ENCODE data around the gene KCNQ5. TPM values are rescaled to one million over a fixed set of nuclear protein-coding genes. Genes with fewer than 3 reads are reported as not detected.

Gene KCNQ5
- total and polyA plus RNA-seq, 2 donors (not counting 1 experiment from before 2014, with no cell fraction given): 0.74 to 4.6 TPM

DNA sequence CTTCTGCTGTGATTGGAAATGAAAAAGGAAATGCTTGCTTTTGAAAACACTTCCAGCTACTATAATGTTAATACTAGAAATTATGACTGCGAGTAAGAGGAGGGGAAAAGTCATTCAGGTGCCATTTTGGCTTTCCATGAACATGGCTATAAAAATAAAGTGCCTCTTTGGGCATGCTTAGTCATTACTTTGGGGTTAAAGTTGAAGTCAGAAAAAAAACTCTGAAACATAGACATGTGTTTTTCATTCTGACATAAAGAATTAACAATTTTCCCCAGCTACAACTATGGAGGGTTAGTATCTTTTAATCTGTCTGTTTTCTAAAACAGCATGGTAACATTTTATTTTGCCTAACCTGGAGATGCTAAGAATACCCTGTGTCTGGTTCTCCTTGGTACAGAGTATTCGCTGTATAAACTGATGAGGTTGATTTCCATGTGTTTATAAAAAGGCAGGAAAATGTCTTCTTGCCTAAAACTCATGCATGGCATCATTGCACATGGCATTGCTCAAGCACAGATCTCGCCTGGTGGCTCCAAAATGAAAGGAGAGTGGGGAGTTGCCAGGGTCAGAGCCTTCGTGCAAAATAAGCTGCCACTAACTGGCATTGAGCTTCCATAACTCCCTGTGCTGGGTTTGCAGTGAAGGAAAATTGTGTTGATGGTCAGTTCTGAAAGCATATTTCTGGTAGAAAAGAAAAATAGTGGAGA is 188.9 kb downstream of the KCNQ5 start:
- Histone ChIP-seq H3K4me2 (ENCODE audit: extremely low read depth, insufficient read depth, low read length) (no peak overlapping the region), H4K20me1 (ENCODE audit: control insufficient read depth, extremely low read depth, insufficient read depth, low read length) (no peaks in the 10 kb centered on the region), H2AFZ (ENCODE audit: low read length) (no peak overlapping the region), H3K4me3 (replicated peaks in 1 of 4; ENCODE audit: control extremely low read depth in 1 of 4, insufficient read depth in 1 of 4, low read depth in 3 of 4, low read length in 4 of 4) (no peak overlapping the region), H3K36me3 (ENCODE audit: control insufficient read depth, insufficient read depth, low read length) (no peaks in the 10 kb centered on the region), H3K27ac (ENCODE audit: insufficient read depth, low read length) (no peak overlapping the region), H3K79me2 (ENCODE audit: control insufficient read depth, insufficient read depth, low read length) (no peaks in the 10 kb centered on the region), H3K9ac (ENCODE audit: insufficient read depth, low read length) (no peak overlapping the region), H3K4me1 (ENCODE audit: control insufficient read depth, extremely low read depth, insufficient read depth, low read length) (peaks cover 11% of the 10 kb centered on the region), H3K27me3 (ENCODE audit: control insufficient read depth, insufficient read depth, low read length) (no peaks in the 10 kb centered on the region), H3K9me3 (ENCODE audit: control insufficient read depth, insufficient read depth, low read depth, low read length) (no peaks in the 10 kb centered on the region)
- no peak for DNase-seq (ENCODE audit: low read depth in 2 of 2)
- TF ChIP-seq, protein P1, sequence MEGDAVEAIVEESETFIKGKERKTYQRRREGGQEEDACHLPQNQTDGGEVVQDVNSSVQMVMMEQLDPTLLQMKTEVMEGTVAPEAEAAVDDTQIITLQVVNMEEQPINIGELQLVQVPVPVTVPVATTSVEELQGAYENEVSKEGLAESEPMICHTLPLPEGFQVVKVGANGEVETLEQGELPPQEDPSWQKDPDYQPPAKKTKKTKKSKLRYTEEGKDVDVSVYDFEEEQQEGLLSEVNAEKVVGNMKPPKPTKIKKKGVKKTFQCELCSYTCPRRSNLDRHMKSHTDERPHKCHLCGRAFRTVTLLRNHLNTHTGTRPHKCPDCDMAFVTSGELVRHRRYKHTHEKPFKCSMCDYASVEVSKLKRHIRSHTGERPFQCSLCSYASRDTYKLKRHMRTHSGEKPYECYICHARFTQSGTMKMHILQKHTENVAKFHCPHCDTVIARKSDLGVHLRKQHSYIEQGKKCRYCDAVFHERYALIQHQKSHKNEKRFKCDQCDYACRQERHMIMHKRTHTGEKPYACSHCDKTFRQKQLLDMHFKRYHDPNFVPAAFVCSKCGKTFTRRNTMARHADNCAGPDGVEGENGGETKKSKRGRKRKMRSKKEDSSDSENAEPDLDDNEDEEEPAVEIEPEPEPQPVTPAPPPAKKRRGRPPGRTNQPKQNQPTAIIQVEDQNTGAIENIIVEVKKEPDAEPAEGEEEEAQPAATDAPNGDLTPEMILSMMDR (conservative IDR thresholded peaks at IDR 0.05 in 1 of 2, IDR thresholded peaks at IDR 0.05 in 1 of 2; ENCODE audit: low read depth in 1 of 2, low read length in 2 of 2): no peak
- TF ChIP-seq EZH2 (IDR thresholded peaks at IDR 0.05; ENCODE audit: low read length, missing control alignments): no peak

DNA sequence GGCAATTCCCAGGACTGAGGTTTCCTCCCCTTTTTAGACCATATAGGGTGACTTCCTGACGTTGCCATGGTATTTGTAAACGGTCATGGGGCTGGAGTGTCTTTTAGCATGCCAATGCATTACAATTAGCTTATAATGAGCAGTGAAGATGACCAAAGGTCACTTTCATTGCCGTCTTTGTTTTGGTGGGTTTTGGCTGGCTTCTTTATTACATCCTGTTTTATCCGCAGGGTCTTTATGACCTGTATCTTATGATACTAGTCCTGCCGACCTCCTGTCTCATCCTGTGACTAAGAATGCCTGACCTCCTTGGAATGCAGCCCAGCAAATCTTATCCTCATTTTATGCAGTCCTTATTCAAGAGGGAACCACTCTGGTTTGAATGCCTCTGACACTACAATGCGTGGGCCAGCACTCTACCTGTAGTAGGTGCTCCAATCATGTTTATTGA is 190.1 kb downstream of the KCNQ5 start:
- H3K79me2 ChIP-seq (ENCODE audit: control insufficient read depth, insufficient read depth, low read length): no peaks in the 10 kb centered on the region
- no peak overlapping the region for H3K9ac ChIP-seq (ENCODE audit: insufficient read depth, low read length)
- no peaks in the 10 kb centered on the region for H3K27me3 ChIP-seq (ENCODE audit: control insufficient read depth, insufficient read depth, low read length)
- TF ChIP-seq, protein P1 (conservative IDR thresholded peaks at IDR 0.05 in 1 of 2, IDR thresholded peaks at IDR 0.05 in 1 of 2; ENCODE audit: low read depth in 1 of 2, low read length in 2 of 2): no peak
- TF ChIP-seq EZH2 (IDR thresholded peaks at IDR 0.05; ENCODE audit: low read length, missing control alignments): no peak
- no peaks in the 10 kb centered on the region for H3K36me3 ChIP-seq (ENCODE audit: control insufficient read depth, insufficient read depth, low read length)
- no peaks in the 10 kb centered on the region for H4K20me1 ChIP-seq (ENCODE audit: control insufficient read depth, extremely low read depth, insufficient read depth, low read length)
- H3K4me2 ChIP-seq (ENCODE audit: extremely low read depth, insufficient read depth, low read length): no peak overlapping the region
- H2AFZ ChIP-seq (ENCODE audit: low read length): no peak overlapping the region
- H3K27ac ChIP-seq (ENCODE audit: insufficient read depth, low read length): peak overlapping the region; percentile 35
- H3K4me3 ChIP-seq (replicated peaks in 1 of 4; ENCODE audit: control extremely low read depth in 1 of 4, insufficient read depth in 1 of 4, low read depth in 3 of 4, low read length in 4 of 4): no peak overlapping the region
- no peaks in the 10 kb centered on the region for H3K9me3 ChIP-seq (ENCODE audit: control insufficient read depth, insufficient read depth, low read depth, low read length)
- DNase-seq (ENCODE audit: low read depth in 2 of 2): peak in 1 of 2 donors; percentile 52
- peaks cover 11% of the 10 kb centered on the region for H3K4me1 ChIP-seq (ENCODE audit: control insufficient read depth, extremely low read depth, insufficient read depth, low read length)

DNA sequence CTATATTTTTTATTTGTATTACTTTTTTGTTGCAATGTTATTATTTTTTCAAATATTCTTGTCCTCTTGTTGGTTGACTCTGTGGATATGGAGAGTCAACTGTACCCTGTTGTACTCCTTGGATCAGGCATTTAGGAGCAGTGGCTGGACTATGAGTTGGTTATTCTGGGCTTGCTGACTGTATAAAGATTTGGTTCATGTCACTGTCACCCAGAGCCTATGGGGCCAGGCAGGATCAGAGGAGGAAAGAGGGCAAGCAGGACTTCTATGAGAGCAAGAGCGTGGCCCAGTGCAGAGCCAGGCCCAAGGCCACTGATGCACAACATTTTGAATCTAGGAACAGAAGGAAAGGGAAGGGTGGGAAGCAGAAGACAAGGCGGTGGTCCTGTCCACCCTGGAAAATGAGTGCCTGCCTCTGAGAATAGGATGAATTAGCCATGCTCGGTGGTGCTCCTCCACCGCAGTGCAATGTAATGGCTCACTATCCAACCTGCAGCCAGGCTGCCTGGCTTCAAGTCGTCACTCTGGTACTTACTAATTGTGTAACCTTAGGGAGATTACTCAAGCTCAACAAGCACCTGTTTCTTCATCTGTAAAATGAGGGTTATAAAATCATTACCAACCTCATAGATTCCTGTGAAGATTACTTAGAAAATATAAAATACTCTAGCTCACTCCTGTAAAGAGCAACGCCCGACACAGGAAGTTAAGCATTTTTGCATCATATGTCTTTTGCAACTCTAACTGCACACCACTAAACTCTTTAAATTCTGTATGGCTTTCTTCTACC is 192.1 kb downstream of the KCNQ5 start:
- no peak overlapping the region for H3K9ac ChIP-seq (ENCODE audit: insufficient read depth, low read length)
- no peaks in the 10 kb centered on the region for H3K9me3 ChIP-seq (ENCODE audit: control insufficient read depth, insufficient read depth, low read depth, low read length)
- H3K27me3 ChIP-seq (ENCODE audit: control insufficient read depth, insufficient read depth, low read length): no peaks in the 10 kb centered on the region
- H4K20me1 ChIP-seq (ENCODE audit: control insufficient read depth, extremely low read depth, insufficient read depth, low read length): no peaks in the 10 kb centered on the region
- TF ChIP-seq, protein P1 (conservative IDR thresholded peaks at IDR 0.05 in 1 of 2, IDR thresholded peaks at IDR 0.05 in 1 of 2; ENCODE audit: low read depth in 1 of 2, low read length in 2 of 2): no peak
- no peak for TF ChIP-seq EZH2 (IDR thresholded peaks at IDR 0.05; ENCODE audit: low read length, missing control alignments)
- no peak overlapping the region for H3K27ac ChIP-seq (ENCODE audit: insufficient read depth, low read length)
- H2AFZ ChIP-seq (ENCODE audit: low read length): no peak overlapping the region
- H3K4me2 ChIP-seq (ENCODE audit: extremely low read depth, insufficient read depth, low read length): no peak overlapping the region
- no peak overlapping the region for H3K4me3 ChIP-seq (replicated peaks in 1 of 4; ENCODE audit: control extremely low read depth in 1 of 4, insufficient read depth in 1 of 4, low read depth in 3 of 4, low read length in 4 of 4)
- no peaks in the 10 kb centered on the region for H3K36me3 ChIP-seq (ENCODE audit: control insufficient read depth, insufficient read depth, low read length)
- DNase-seq (ENCODE audit: low read depth in 2 of 2): no peak
- H3K4me1 ChIP-seq (ENCODE audit: control insufficient read depth, extremely low read depth, insufficient read depth, low read length): peaks cover 11% of the 10 kb centered on the region
- H3K79me2 ChIP-seq (ENCODE audit: control insufficient read depth, insufficient read depth, low read length): no peaks in the 10 kb centered on the region
